ENCODE results near the gene TRPC4. TPM values are rescaled to one million over a fixed set of nuclear protein-coding genes. Genes with fewer than 3 reads are reported as not detected.
"Not testable (repeated sequence)": the region's sequence is repeated elsewhere in the genome, so short reads cannot be mapped to it uniquely, and the experiment has no call there.

The TRPC4 gene
- polyA plus RNA-seq, 10 donors, result 0.45 to 1.7 (median 1.1) TPM

DNA sequence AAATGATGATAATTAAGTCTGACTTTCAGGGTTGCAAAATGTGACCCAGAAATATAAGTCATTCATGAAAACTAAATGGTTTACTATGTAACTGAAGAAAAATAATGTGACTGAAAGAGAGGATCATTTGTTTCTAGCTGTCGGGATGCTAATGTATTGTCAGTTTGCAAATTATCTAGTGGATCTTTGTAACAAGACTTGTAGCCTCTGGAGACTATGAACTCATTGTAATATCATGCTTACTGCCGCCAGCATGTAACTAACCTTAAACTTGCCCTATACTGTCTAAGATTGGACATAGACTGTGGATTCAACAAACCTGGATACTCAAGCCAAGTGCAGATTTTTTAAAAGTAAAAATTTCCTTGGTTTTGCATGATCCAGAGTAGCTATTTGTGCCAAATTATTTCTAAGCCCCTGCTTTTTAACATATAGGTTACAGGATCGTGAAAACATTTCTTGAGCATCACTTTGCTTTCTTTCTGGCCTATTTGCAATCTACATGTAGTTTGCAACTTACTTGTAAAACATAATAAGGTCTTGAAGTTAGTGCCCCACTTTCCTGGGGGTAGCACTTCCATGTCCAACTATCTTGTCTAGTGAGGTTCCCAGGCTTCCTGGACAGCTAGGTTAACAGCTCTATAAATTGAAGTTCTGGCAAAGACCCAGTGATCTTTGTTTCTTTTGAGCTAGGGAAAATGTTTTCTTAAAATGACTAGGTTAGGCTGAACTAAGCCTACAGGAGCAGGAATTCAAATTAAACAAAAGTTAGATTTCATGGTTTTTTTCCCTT lies 267.7 kb downstream of the TRPC4 start:
- peak in 2 of 3 donors; percentile 50 to 77 for DNase-seq

DNA sequence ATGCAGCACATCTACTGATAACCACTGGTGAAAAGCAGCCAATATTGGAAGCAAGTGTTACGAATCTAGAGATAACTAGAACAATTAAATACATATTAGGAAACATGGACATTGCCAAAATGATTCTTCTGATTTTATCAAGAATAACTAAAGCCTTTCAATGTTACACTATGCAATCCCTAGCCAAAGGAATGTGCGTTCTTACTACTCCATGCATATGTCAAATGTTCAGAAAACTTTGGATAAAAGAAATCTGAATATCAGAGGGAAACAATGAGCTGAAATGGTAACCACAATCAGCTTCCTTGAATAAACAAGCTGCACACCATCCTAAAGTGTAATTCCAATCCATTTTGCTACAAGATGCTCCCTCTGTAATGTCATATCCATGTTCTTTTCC lies 270.1 kb downstream of the TRPC4 start:
- peak in 1 of 3 donors; percentile 74 for DNase-seq

DNA sequence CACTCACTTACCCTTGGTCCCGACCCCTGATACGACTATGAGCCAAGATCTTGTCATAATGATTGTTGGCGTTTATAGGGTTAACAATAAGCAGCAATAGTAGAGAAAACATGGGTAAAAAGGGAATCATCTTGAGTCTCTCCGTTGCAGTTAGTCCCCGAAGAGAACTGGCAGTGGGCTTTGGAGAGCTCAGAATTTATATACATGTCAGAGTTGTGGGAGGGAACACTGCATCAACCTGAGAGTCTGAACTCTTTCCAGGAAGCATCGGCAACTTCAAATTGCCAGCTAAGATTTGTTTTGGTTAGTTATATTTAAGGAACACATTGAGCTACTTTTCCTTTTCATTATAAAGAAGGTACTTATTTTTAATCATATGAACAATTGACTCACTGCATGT lies 271.0 kb downstream of the TRPC4 start, which contains the start of gene POSTN:
Gene POSTN (minus strand): TSS at position 172 of the 400 bp plus-strand sequence. CDS start 42 bp downstream, at position 130.
- peak; percentile 85 to 96 (median 92) for DNase-seq

DNA sequence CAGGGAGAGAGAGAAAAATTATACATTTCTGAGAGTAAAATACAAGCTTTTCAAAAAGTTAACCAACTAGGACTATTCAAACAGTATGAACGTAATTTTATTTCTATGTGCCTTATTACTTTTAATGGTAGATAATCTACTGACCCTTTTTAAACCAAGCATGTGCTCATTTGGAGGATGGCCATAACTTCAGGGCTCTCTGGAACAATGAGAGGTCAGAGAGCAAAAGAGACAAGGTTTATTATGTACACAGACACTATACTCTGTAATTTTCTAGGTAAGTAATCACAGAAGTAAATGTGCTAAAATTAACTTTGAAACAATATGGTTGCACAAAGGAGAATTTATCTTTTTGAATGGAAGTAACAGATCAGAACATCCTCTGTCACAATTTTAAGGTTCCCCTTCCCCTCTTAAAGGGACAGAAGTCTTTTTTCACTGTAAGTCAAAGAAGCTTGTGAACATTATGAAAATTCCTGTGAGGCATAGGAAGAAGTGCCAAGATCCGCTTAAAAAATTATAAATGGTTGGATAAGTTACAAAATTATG lies 272.0 kb downstream of the TRPC4 start:
- DNase-seq, result peak in 2 of 3 donors; percentile 45 to 78

DNA sequence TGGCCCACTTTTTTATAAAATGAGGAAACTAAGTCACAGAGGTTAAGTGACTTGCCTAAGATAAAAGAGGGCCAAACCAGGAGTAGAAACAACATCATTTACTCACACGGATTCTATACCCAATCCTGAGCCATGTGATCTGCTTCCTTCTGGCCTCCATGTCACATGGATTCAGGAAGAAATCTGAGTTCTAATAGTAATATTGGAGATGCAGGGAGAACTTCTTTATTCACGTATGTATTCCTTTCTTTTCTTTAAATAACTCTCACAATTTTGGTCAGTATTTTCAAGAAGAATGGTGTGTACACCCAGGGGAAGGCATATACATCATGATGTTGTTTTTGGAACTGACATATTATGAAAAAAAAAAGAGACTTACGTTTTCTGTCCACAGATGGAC lies 272.8 kb downstream of the TRPC4 start:
- peak in 2 of 3 donors; percentile 41 to 65 for DNase-seq

DNA sequence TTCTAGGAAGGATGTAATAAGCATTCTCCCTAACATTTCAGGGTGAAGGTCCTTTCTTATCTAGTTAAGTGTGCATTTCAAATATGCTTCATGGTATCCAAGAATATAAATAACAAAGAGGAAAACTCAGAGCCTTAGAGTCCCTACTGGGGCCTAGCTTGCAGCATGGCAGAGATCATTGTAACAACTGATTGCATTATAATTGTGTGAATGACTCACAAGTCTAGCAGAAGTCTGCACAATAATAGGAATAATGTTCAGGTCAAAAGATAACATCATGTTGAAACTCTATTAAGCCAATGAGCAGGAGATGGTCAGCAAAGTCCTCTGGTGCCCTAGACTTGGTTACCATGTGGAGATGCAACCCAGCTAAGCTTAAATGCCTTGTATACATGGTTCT lies 274.4 kb downstream of the TRPC4 start:
- DNase-seq, result peak in 1 of 3 donors; percentile 74

DNA sequence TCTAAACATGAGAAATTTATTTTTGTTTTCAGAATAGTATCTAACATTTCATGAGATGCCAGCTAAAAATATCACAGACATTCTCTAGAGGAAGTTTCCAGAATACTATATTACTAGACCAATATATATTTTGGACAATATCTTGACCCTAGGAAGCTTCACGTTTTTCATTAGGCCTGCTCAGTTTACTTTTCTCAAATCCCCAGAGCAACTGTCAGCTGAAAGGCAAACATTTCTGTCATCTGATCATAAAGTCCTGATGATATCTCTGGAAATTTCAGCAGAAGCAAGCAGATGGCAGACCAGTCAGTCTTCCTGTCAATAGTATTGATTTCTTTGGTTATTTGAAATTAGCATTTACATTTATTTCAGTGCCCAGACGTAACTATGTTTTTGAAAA lies 275.0 kb downstream of the TRPC4 start:
- peak in 2 of 3 donors; percentile 42 to 77 for DNase-seq

DNA sequence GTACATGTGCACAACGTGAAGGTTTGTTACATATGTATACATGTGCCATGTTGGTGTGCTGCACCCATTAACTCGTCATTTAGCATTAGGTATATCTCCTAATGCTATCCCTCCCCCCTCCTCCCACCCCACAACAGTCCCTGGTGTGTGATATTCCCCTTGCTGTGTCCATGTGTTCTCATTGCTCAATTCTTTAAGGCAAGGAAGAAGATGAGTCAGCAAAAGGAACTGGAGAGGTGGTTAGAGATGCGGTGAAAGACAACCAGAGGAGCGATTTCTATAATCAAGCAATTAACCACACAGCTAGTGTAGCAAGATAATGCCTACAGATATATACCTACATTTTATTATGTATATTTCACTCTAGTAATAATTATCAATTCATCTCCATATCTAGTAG lies 280.2 kb downstream of the TRPC4 start:
- DNase-seq, result not testable (repeated sequence)

DNA sequence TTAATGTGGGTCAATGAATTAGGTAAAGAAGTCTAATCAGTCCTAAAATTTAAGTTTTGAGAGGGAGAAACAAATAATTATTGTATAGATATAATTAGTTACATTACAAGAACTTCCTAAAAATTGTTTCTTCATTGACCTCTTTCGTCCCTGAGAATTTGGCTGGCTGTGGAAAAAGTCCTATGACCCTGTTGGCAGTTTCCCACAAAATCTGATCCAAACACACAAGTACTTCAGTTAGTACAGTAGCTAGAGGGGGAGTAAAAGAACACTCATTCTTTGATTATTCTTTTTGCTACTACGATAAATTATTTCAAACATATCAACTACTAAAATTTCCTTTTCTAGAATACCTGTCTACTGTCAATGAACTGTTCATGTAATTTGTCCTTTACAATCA lies 282.3 kb downstream of the TRPC4 start:
- DNase-seq, result no peak
